Lung (tissue), 12 donors: ENCODE data around the gene SLAMF9. TPM values are rescaled to one million over a fixed set of nuclear protein-coding genes. Genes with fewer than 3 reads are reported as not detected.

Source experiments
- ATAC-seq: fragments of 200-7000 bp; cut with Tn5 transposase; one replicate; pipeline ENCODE4 v1.9.1; 2020; ENCODE audit warnings: moderate number of reproducible peaks; ENCODE audit not compliant: insufficient read depth, low FRiP score
- DNase-seq, 3 donors: peaks; one replicate each; pipeline ENCODE4 v3.0.0-alpha.2; 2013 to 2017
- H3K27ac ChIP-seq, 2 donors: one replicate each; pipeline ENCODE4 v1.5.1; 2013; ENCODE audit warnings: mild to moderate bottlenecking in 2 of 2, moderate library complexity in 2 of 2, control low read depth in 1 of 2, inconsistent platforms in 1 of 2, low read depth in 1 of 2, low read length in 1 of 2
- H3K27me3 ChIP-seq, 3 donors: one replicate each; pipeline ENCODE4 v1.5.1; 2013; ENCODE audit warnings: low read length in 2 of 3; ENCODE audit not compliant: control insufficient read depth in 3 of 3, insufficient read depth in 3 of 3
- H3K36me3 ChIP-seq, 4 donors: one replicate each; pipeline ENCODE4 v1.5.1; 2013; ENCODE audit warnings: low read length in 4 of 4, mild to moderate bottlenecking in 1 of 4, moderate library complexity in 1 of 4; ENCODE audit not compliant: control insufficient read depth in 4 of 4, insufficient read depth in 4 of 4
- H3K4me1 ChIP-seq, 5 donors: one replicate each; pipeline ENCODE4 v1.5.1; 2013; ENCODE audit warnings: low read length in 5 of 5, mild to moderate bottlenecking in 2 of 5, moderate library complexity in 1 of 5; ENCODE audit not compliant: control insufficient read depth in 5 of 5, insufficient read depth in 5 of 5
- H3K4me3 ChIP-seq: one replicate; pipeline ENCODE4 v1.5.1; 2013; ENCODE audit warnings: mild to moderate bottlenecking, control low read depth, moderate library complexity
- H3K9ac ChIP-seq, 2 donors: one replicate each; pipeline ENCODE4 v1.5.1; 2013; ENCODE audit warnings: low read length in 2 of 2, control low read depth in 1 of 2; ENCODE audit not compliant: insufficient read depth in 1 of 2
- H3K9me3 ChIP-seq, 4 donors: one replicate each; pipeline ENCODE4 v1.5.1; 2013; ENCODE audit warnings: low read length in 3 of 4, mild to moderate bottlenecking in 1 of 4, moderate library complexity in 1 of 4; ENCODE audit not compliant: control insufficient read depth in 4 of 4, insufficient read depth in 3 of 4
- CTCF ChIP-seq: IDR thresholded peaks from 2 replicates; pipeline ENCODE4 v1.5.1; 2012; ENCODE audit warnings: mild to moderate bottlenecking; ENCODE audit errors: control extremely low read depth, extremely low read depth
- WGBS, 2 donors: extraction: QIAGEN DNeasy Blood & Tissue Kit; methylation state at CpG; one replicate each; pipeline ENCODE4 v1.1.7; 2013; 5-methylcytosine and 5-hydroxymethylcytosine counted together
- polyA plus RNA-seq, 2 donors: library from polyadenylated mRNA; stranded (reverse); fragments of 200-250 nt; gene quantifications; one replicate each; pipeline ENCODE4 v1.2.1, GENCODE V29; 2013
- total RNA-seq, 2 donors: library from RNA; depleted of rRNA in 1 of 2; stranded (reverse); fragments of >200 nt in 1 of 2; gene quantifications; one replicate each; pipeline ENCODE4 v1.2.1, GENCODE V29; 2014 to 2021
- donor health status: control.
- donor health status: control.
- donor health status: Bipolar disorder and iron deficiency.
- donor health status: healthy.
- donor health status: DM: yes; HTN: yes; CAD: no.

The SLAMF9 gene
- total and polyA plus RNA-seq, 4 donors = 0.37 to 0.74 (median 0.40) TPM

- no peak for TF ChIP-seq CTCF
- Histone ChIP-seq H3K4me1 (peaks cover 0 to 3% (median 0%) of the 10 kb centered on the region in 5 donors), H3K27ac (no peak overlapping the region), H3K27me3 (peaks cover 0 to 5% (median 0%) of the 10 kb centered on the region in 3 donors), H3K4me3 (no peak overlapping the region), H3K36me3 (no peaks in the 10 kb centered on the region), H3K9ac (no peak overlapping the region), H3K9me3 (peaks cover 0 to 2% (median 0%) of the 10 kb centered on the region in 4 donors)
- DNase-seq (no peak), ATAC-seq (no peak)
- WGBS, 2 donors = 61 to 73% methylated on average over 9 of the region's 9 CpGs
These were observed 16.9 kb upstream of the SLAMF9 start for GRCh38 chr1:159970932-159971342.

- no peak for DNase-seq
- no peak for TF ChIP-seq CTCF
- Histone ChIP-seq H3K27me3 (no peaks in the 10 kb centered on the region), H3K4me1 (peaks cover 0 to 3% (median 0%) of the 10 kb centered on the region in 5 donors), H3K9me3 (peaks cover 0 to 2% (median 0%) of the 10 kb centered on the region in 4 donors), H3K36me3 (no peaks in the 10 kb centered on the region), H3K27ac (no peak overlapping the region), H3K9ac (no peak overlapping the region), H3K4me3 (no peak overlapping the region)
- 92 to 98% methylated on average over 3 of the region's 3 CpGs for WGBS, 2 donors
- no peak for ATAC-seq
These were observed 14.9 kb upstream of the SLAMF9 start for GRCh38 chr1:159968901-159969300.

GRCh38 chr1:159965263-159965662, 11.2 kb upstream of the SLAMF9 start:
- WGBS, 2 donors = 93 to 94% methylated on average over 2 of the region's 2 CpGs
- Histone ChIP-seq H3K27me3 (no peaks in the 10 kb centered on the region), H3K9me3 (no peaks in the 10 kb centered on the region), H3K27ac (no peak overlapping the region), H3K36me3 (no peaks in the 10 kb centered on the region), H3K4me3 (no peak overlapping the region), H3K9ac (no peak overlapping the region), H3K4me1 (peaks cover 0 to 6% (median 0%) of the 10 kb centered on the region in 5 donors)
- DNase-seq = no peak
- ATAC-seq = no peak
- no peak for TF ChIP-seq CTCF

GRCh38 chr1:159964144-159964543, 10.1 kb upstream of the SLAMF9 start:
- TF ChIP-seq CTCF = no peak
- DNase-seq = no peak
- Histone ChIP-seq H3K27ac (no peak overlapping the region), H3K4me1 (peaks cover 0 to 6% (median 2%) of the 10 kb centered on the region in 5 donors), H3K9me3 (no peaks in the 10 kb centered on the region), H3K9ac (no peak overlapping the region), H3K4me3 (no peak overlapping the region), H3K36me3 (no peaks in the 10 kb centered on the region), H3K27me3 (no peaks in the 10 kb centered on the region)
- 67 to 68% methylated on average over 3 of the region's 3 CpGs for WGBS, 2 donors
- no peak for ATAC-seq
